ENCODE results near the gene CTRB2. TPM values are rescaled to one million over a fixed set of nuclear protein-coding genes. Genes with fewer than 3 reads are reported as not detected.
"Not testable (repeated sequence)": the region's sequence is repeated elsewhere in the genome, so short reads cannot be mapped to it uniquely, and the experiment has no call there.

The CTRB2 gene
- polyA plus RNA-seq, 1 of the 3 experiments (the other 2 are of a cell fraction) = not detected

DNA sequence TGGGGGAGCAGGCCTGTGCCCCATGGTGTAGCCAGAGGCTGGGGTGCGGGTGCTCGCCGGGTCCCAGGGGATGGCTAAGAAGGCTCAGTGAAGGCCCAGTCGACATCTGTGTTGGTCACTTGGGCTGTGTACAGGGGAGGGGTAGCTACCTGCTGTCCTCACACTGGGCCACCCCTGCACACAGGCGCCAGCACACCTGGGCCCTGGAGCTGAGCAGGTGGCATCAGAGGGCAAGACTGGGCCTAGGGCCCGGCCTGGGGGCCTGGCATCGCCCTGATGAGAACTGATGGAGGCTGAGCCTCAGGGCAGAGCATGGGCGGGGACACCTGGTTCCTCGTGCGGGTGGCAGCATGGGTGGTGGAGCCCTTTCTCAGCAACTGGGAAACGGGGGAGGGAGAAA is 870 bp upstream of the CTRB2 start (continued):
- TF ChIP-seq, protein P1, sequence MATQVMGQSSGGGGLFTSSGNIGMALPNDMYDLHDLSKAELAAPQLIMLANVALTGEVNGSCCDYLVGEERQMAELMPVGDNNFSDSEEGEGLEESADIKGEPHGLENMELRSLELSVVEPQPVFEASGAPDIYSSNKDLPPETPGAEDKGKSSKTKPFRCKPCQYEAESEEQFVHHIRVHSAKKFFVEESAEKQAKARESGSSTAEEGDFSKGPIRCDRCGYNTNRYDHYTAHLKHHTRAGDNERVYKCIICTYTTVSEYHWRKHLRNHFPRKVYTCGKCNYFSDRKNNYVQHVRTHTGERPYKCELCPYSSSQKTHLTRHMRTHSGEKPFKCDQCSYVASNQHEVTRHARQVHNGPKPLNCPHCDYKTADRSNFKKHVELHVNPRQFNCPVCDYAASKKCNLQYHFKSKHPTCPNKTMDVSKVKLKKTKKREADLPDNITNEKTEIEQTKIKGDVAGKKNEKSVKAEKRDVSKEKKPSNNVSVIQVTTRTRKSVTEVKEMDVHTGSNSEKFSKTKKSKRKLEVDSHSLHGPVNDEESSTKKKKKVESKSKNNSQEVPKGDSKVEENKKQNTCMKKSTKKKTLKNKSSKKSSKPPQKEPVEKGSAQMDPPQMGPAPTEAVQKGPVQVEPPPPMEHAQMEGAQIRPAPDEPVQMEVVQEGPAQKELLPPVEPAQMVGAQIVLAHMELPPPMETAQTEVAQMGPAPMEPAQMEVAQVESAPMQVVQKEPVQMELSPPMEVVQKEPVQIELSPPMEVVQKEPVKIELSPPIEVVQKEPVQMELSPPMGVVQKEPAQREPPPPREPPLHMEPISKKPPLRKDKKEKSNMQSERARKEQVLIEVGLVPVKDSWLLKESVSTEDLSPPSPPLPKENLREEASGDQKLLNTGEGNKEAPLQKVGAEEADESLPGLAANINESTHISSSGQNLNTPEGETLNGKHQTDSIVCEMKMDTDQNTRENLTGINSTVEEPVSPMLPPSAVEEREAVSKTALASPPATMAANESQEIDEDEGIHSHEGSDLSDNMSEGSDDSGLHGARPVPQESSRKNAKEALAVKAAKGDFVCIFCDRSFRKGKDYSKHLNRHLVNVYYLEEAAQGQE (IDR thresholded peaks at IDR 0.05; ENCODE audit: low read depth, low read length) = no peak
- no peak for TF ChIP-seq EP300 (IDR thresholded peaks at IDR 0.05; ENCODE audit: borderline replicate concordance in 1 of 2, low read depth in 1 of 2, low read length in 1 of 2)
- no peak for TF ChIP-seq ELF1 (IDR thresholded peaks at IDR 0.05)
- TF ChIP-seq, protein P2, sequence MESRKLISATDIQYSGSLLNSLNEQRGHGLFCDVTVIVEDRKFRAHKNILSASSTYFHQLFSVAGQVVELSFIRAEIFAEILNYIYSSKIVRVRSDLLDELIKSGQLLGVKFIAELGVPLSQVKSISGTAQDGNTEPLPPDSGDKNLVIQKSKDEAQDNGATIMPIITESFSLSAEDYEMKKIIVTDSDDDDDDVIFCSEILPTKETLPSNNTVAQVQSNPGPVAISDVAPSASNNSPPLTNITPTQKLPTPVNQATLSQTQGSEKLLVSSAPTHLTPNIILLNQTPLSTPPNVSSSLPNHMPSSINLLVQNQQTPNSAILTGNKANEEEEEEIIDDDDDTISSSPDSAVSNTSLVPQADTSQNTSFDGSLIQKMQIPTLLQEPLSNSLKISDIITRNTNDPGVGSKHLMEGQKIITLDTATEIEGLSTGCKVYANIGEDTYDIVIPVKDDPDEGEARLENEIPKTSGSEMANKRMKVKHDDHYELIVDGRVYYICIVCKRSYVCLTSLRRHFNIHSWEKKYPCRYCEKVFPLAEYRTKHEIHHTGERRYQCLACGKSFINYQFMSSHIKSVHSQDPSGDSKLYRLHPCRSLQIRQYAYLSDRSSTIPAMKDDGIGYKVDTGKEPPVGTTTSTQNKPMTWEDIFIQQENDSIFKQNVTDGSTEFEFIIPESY (IDR thresholded peaks at IDR 0.05; ENCODE audit: borderline replicate concordance, low read depth) = no peak

- H3F3A ChIP-seq (replicated peaks; ENCODE audit: insufficient read depth); H4K20me1 ChIP-seq (ENCODE audit: insufficient read depth); H3K4me2 ChIP-seq; DNase-seq; H3K9ac ChIP-seq; H3K36me3 ChIP-seq (replicated peaks in 1 of 2; ENCODE audit: control insufficient read depth in 1 of 2, insufficient read depth in 2 of 2, low read length in 1 of 2); H3K9me2 ChIP-seq; H3K27me3 ChIP-seq (ENCODE audit: insufficient read depth); H3K27ac ChIP-seq (ENCODE audit: low read depth in 2 of 2, low read length in 1 of 2); H3K4me3 ChIP-seq (ENCODE audit: low read depth in 2 of 2, low read length in 1 of 2); H2AFZ ChIP-seq (ENCODE audit: low read depth); POLR2A ChIA-PET; H3K9me3 ChIP-seq; H3K79me2 ChIP-seq (ENCODE audit: insufficient read depth); H3K4me1 ChIP-seq (ENCODE audit: control insufficient read depth in 1 of 2, insufficient read depth in 2 of 2, low read depth in 1 of 2, low read length in 1 of 2): not testable (repeated sequence)
- CTCF ChIA-PET = interaction anchor here (0.8 to 1.1 kb wide), 2 partner anchors 27 to 258 kb away, joined by 3 read pairs; partner anchors contain the start of gene TMEM170A
- WGBS (ENCODE audit: low lambda C conversion rate) = 95% methylated on average over 8 of the region's 25 CpGs
These were observed 806 bp downstream of the CTRB2 start for GRCh38 chr16:75205961-75206748.

- H3K9me3 ChIP-seq; DNase-seq; H3K9ac ChIP-seq; H3K4me3 ChIP-seq (ENCODE audit: low read depth in 2 of 2, low read length in 1 of 2); H3K36me3 ChIP-seq (replicated peaks in 1 of 2; ENCODE audit: control insufficient read depth in 1 of 2, insufficient read depth in 2 of 2, low read length in 1 of 2); H3K27me3 ChIP-seq (ENCODE audit: insufficient read depth); H3K79me2 ChIP-seq (ENCODE audit: insufficient read depth); CTCF ChIA-PET; H4K20me1 ChIP-seq (ENCODE audit: insufficient read depth); H3K4me2 ChIP-seq; H3K4me1 ChIP-seq (ENCODE audit: control insufficient read depth in 1 of 2, insufficient read depth in 2 of 2, low read depth in 1 of 2, low read length in 1 of 2); POLR2A ChIA-PET; H3K27ac ChIP-seq (ENCODE audit: low read depth in 2 of 2, low read length in 1 of 2); H3F3A ChIP-seq (replicated peaks; ENCODE audit: insufficient read depth); H3K9me2 ChIP-seq; H2AFZ ChIP-seq (ENCODE audit: low read depth): not testable (repeated sequence)
- WGBS (ENCODE audit: low lambda C conversion rate) = 69% methylated on average over 7 of the region's 19 CpGs
These were observed 1.5 kb downstream of the CTRB2 start for GRCh38 chr16:75205438-75205837.

GRCh38 chr16:75204905-75205304 is 2.1 kb downstream of the CTRB2 start:
- H2AFZ ChIP-seq (ENCODE audit: low read depth); H3K4me3 ChIP-seq (ENCODE audit: low read depth in 2 of 2, low read length in 1 of 2); H3K79me2 ChIP-seq (ENCODE audit: insufficient read depth); H4K20me1 ChIP-seq (ENCODE audit: insufficient read depth); H3F3A ChIP-seq (replicated peaks; ENCODE audit: insufficient read depth); H3K4me2 ChIP-seq; H3K9me2 ChIP-seq; H3K4me1 ChIP-seq (ENCODE audit: control insufficient read depth in 1 of 2, insufficient read depth in 2 of 2, low read depth in 1 of 2, low read length in 1 of 2); POLR2A ChIA-PET; DNase-seq; H3K9me3 ChIP-seq; H3K36me3 ChIP-seq (replicated peaks in 1 of 2; ENCODE audit: control insufficient read depth in 1 of 2, insufficient read depth in 2 of 2, low read length in 1 of 2); H3K27me3 ChIP-seq (ENCODE audit: insufficient read depth); H3K27ac ChIP-seq (ENCODE audit: low read depth in 2 of 2, low read length in 1 of 2); H3K9ac ChIP-seq: not testable (repeated sequence)
- WGBS (ENCODE audit: low lambda C conversion rate) = no CpG with 5 or more reads among the region's 20 CpGs
- CTCF ChIA-PET = interaction anchor here (1.1 to 1.8 kb wide), 2 partner anchors 29 to 35 kb away, joined by 3 to 8 read pairs; no protein-coding TSS in a partner anchor

All from SK-N-SH (cell line).